A673 (cell line): ENCODE results near the gene IGF1R. TPM values are rescaled to one million over a fixed set of nuclear protein-coding genes. Genes with fewer than 3 reads are reported as not detected.

Experiments
- BruUV-seq: library from RNA; stranded (reverse); fragments of 400-500 nt; replicated peaks from 2 replicates; lab custom pipeline; 2021; lab: Mats Ljungman, UMichigan
- CTCF ChIA-PET: fragments of 300-600 bp; sonication (Branson Sonifier 250); formaldehyde crosslinking; loops from one replicate; lab custom pipeline; 2022; ENCODE audit warnings: antibody characterized with exemption; lab: Charles Lee
- POLR2A ChIA-PET: fragments of 300-600 bp; sonication (Branson Sonifier 250); formaldehyde crosslinking; loops from one replicate; lab custom pipeline; 2022; ENCODE audit warnings: antibody characterized with exemption; ENCODE audit not compliant: low non-redundant PET; lab: Charles Lee
- DNase-seq: peaks from one replicate; pipeline ENCODE4 v3.0.0-alpha.2; 2015; ENCODE audit warnings: low spot score
- H3K27ac ChIP-seq: fragments of 200-600 bp; sonication (generic); 2 replicates; pipeline ENCODE4 v1.5.1; 2016; ENCODE audit warnings: mixed run types, low read depth, mild to moderate bottlenecking, mixed read lengths, antibody characterized with exemption, low read length; ENCODE audit not compliant: poor library complexity, severe bottlenecking
- H3K27me3 ChIP-seq: fragments of 200-600 bp; sonication (generic); replicated peaks from 2 replicates; pipeline ENCODE4 v1.6.1; 2017; ENCODE audit warnings: mixed run types, low read depth, mild to moderate bottlenecking, mixed read lengths, antibody characterized with exemption, low read length; ENCODE audit not compliant: insufficient read depth, poor library complexity
- H3K36me3 ChIP-seq: fragments of 200-600 bp; sonication (generic); 2 replicates; pipeline ENCODE4 v1.6.1; 2016; ENCODE audit warnings: mixed run types, mild to moderate bottlenecking, mixed read lengths, antibody characterized with exemption, low read length; ENCODE audit not compliant: insufficient read depth, poor library complexity, severe bottlenecking
- H3K4me1 ChIP-seq: fragments of 200-600 bp; sonication (generic); 2 replicates; pipeline ENCODE4 v1.6.1; 2017; ENCODE audit warnings: mixed run types, mild to moderate bottlenecking, mixed read lengths, antibody characterized with exemption, low read length; ENCODE audit not compliant: insufficient read depth, poor library complexity, severe bottlenecking
- H3K4me3 ChIP-seq: fragments of 200-600 bp; sonication (generic); 2 replicates; pipeline ENCODE4 v1.5.1; 2016; ENCODE audit warnings: low read depth, mixed run types, mild to moderate bottlenecking, mixed read lengths, low read length; ENCODE audit not compliant: poor library complexity, severe bottlenecking
- H3K9me3 ChIP-seq: fragments of 200-600 bp; sonication (generic); 2 replicates; pipeline ENCODE4 v1.6.1; 2016; ENCODE audit warnings: mixed run types, low read depth, mild to moderate bottlenecking, mixed read lengths, antibody characterized with exemption, low read length; ENCODE audit not compliant: poor library complexity, severe bottlenecking
- CTCF ChIP-seq: fragments of 300-800, 200-600 bp; sonication (generic); conservative IDR thresholded peaks from 2 replicates; pipeline ENCODE4 v1.5.1; 2017; ENCODE audit warnings: low read depth, mild to moderate bottlenecking, antibody characterized with exemption, low read length, moderate library complexity, mixed read lengths
- EZH2 ChIP-seq: fragments of 200-600 bp; sonication (generic); IDR thresholded peaks from 2 replicates; pipeline ENCODE4 v1.6.1; 2017; ENCODE audit warnings: borderline replicate concordance, low read depth, mild to moderate bottlenecking, mixed read lengths, antibody characterized with exemption, low read length; ENCODE audit not compliant: poor library complexity, severe bottlenecking
- intact Hi-C: fragments of 100-400 bp; cut with micrococcal nuclease; formaldehyde crosslinking; loops from one replicate; pipeline ENCODE4 v1.10.0; 2022; ENCODE audit not compliant: unreplicated experiment
- total RNA-seq: library from RNA; stranded (reverse); gene quantifications from 2 replicates; pipeline ENCODE4 v1.2.3, GENCODE V29; 2021

IGF1R gene
- total RNA-seq, 1 experiment from 2014 or later = 34.9 TPM

- Histone ChIP-seq H3K4me3 (no peak overlapping the region), H3K9me3 (no peaks in the 10 kb centered on the region), H3K4me1 (peaks cover 48% of the 10 kb centered on the region), H3K27me3 (no peaks in the 10 kb centered on the region), H3K27ac (no peak overlapping the region), H3K36me3 (no peaks in the 10 kb centered on the region)
- ChIA-PET CTCF (no interaction called here), POLR2A (no interaction called here)
- BruUV-seq = no TSS peak
- TF ChIP-seq CTCF (no peak), EZH2 (no peak)
- no peak for DNase-seq
- intact Hi-C loops = no loop called here
Observed at GRCh38 chr15:98875309-98875708, 227.0 kb downstream of the IGF1R start.

GRCh38 chr15:98876451-98877369 lies 228.4 kb downstream of the IGF1R start:
- no TSS peak for BruUV-seq
- Histone ChIP-seq H3K27ac (no peak overlapping the region), H3K4me3 (no peak overlapping the region), H3K9me3 (no peaks in the 10 kb centered on the region), H3K36me3 (no peaks in the 10 kb centered on the region), H3K27me3 (no peaks in the 10 kb centered on the region), H3K4me1 (peaks cover 48% of the 10 kb centered on the region)
- intact Hi-C loops = no loop called here
- CTCF ChIA-PET = no interaction called here
- DNase-seq = no peak
- TF ChIP-seq EZH2 (no peak), CTCF (no peak)
- POLR2A ChIA-PET = no interaction called here

GRCh38 chr15:98878172-98878571 lies 229.8 kb downstream of the IGF1R start:
- no peak for TF ChIP-seq EZH2
- no peak for TF ChIP-seq CTCF
- Histone ChIP-seq H3K27ac (no peak overlapping the region), H3K9me3 (no peaks in the 10 kb centered on the region), H3K4me1 (peaks cover 41% of the 10 kb centered on the region), H3K4me3 (no peak overlapping the region), H3K36me3 (no peaks in the 10 kb centered on the region), H3K27me3 (no peaks in the 10 kb centered on the region)
- CTCF ChIA-PET = no interaction called here
- BruUV-seq = no TSS peak
- intact Hi-C loops = no loop called here
- POLR2A ChIA-PET = no interaction called here
- DNase-seq = no peak
